ENCODE measurements around the gene SNX20. TPM values are rescaled to one million over a fixed set of nuclear protein-coding genes. Genes with fewer than 3 reads are reported as not detected.

SNX20 gene
- polyA plus RNA-seq, 12 donors, result 1.1 to 4.6 (median 1.6) TPM; not detected in 2

DNA sequence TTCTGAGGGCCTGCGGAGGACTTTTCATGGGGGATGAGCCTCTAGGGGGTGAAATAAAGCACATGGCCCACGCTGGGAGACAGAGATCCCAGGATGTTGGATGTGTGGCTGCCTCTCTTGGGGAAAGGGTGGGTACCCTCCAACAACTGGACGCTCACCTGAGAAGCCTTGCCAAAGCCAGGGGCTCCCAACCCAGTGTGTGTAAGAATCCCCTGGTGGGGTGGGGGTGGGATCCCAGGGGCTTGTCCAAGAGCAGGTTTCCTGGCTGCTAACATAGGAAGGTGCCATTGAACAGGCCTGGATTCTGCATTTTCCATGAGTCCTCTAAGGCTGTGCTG lies 587 bp downstream of the SNX20 start:
- DNase-seq, result no peak

GRCh38 chr16:50679676-50680555 lies 1.2 kb downstream of the SNX20 start:
- no peak for DNase-seq

DNA sequence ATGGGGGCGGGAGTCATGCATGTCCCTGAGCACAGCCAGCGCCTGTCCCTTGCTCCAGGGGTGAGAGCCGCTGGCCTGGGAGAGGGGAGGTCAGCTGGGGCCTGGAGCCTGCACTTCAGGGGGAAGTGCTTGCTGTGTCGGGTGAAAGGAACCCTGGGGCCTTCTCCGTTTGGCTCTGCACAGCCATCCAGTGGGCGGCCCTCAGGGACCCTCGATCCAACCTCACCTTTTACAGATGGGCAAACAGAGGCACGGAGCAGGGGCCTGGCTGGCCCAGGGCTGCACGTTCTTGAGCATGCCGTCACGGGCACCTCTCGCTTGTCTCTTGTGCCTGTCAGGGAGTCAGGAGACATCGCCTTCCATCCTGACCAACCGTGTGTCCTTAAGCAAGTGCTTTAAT lies 1.8 kb downstream of the SNX20 start:
- no peak for DNase-seq

DNA sequence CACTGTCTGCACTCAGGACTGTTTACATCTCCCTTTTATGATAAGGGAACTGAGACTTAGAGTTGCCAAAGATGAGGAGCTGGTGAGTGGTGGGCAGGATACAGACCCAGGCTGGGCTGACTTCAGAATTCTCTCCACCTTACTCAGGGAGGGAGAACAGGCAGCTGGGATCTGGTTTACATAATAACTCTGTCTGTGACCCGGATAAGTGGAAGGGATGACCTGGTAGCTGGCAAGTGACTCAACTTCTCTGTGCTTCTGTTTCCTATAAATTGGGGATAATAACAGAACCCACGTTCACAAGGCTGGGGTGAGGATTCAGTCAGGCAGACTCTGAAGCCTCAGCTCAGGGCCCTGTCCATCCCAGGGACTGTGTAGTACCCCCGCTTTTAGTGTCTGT lies 2.6 kb downstream of the SNX20 start:
- no peak for DNase-seq

GRCh38 chr16:50677351-50677750 lies 3.8 kb downstream of the SNX20 start:
- no peak for DNase-seq

- DNase-seq, result no peak
Measured at GRCh38 chr16:50676684-50677225, 4.4 kb downstream of the SNX20 start.

GRCh38 chr16:50675686-50676610 lies 5.2 kb downstream of the SNX20 start:
- DNase-seq, result no peak

GRCh38 chr16:50674831-50675230 lies 6.3 kb downstream of the SNX20 start:
- no peak for DNase-seq

DNA sequence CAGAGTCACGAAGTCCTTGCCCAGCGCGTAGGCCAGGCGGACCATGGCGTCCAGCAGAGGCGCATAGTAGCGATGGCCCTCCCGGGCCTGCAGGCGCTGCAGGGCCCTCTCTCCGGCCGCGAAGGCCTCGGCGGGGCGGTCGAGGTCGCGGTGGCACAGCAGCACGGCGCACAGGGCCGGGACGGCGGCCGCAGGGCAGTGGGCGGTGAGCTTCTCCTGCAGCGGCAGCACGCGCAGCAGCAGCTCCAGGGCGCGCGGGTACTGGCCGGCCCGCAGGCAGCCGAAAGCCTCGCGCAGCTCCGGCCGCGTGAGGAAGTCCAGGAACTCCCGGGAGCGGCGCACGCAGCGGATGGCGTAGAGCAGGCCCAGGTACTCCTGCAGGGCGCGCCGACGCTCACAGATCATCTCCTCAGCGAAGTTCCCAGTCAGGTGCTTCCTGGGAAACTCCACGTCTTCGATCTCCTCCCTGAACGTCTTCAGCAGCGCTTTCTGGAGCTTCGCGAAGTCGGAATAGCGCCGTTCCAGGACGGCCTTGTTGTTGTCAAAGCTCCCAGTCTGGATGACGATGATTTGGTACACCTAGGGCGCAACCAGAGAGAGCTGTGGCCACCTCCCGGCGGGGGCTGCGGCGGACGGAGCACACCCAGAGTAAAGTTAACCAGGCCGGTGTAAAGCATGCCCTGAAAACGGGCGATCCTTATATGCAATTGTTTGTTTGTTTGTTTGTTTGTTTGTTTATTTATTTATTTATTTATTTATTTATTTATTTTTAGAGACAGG lies 7.4 kb downstream of the SNX20 start:
- no peak for DNase-seq

DNA sequence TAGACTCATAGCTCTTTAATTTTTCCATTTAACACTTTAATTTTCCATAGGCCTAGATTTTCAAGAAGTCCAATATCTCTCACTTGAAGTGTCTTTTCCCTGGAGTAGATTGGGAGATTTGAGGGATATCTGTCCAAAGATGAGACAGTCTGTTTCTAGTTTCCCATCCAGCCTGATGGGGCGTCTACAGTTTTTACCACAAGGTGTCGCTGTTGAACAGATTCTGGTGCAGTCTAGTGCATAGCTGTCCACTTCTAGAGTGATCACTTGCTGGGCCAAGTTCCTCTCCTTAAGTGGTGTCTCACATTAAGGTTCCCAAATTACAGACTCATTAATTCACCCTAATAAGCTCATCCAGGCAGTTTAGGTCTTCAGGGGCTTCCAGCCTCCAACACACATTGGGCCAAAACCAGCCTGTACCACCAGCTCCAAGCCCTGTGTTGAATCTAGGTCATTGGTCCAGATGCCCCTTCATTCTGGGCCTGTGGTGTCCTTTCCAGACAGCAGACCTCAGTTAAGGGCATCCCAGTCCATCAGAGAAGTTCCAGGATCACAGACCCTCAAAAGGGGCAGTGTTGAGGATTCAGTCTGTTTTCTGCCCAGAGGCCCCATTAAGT lies 9.4 kb downstream of the SNX20 start:
- no peak for DNase-seq

DNA sequence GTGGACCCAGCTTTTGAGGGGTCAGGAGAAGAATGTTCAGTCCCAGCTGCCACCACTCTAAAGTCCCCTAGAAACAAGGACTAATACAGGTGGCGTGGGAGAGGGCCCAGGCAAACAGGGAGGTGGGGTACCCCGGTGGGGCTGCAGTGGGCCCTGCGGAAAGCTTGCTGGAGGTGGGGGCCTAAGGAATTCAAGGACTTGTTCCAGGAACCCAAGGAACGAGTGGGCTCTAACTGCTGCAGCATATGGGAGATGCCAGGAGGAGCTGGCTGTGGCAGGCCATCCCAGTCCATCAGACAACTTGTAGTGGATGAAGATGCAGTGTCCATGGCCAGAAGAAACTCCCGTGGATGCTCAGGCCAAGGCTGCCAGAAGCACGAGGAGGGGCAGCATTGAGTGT lies 10.6 kb downstream of the SNX20 start:
- DNase-seq, result no peak

DNA sequence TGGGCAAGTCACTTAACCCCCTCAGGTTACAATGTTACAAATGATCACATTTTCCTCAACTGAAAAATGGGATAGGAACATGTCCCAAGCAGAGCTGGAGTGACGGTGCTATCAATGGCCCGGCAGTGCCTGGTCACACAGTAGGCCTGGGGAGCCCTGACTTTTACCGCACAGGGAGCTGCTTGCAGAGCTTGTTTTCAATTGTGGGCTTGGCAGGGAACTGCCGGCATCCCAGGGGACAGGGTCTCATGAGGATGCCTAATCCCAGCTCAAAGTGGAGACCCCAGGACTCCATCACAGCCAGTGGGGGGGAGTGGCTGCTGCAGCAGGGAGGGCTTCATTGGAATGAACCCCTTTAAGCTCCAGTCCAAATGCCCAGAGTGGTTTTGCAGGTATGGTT lies 11.4 kb downstream of the SNX20 start:
- DNase-seq, result no peak

GRCh38 chr16:50668368-50669008 lies 12.6 kb downstream of the SNX20 start:
- no peak for DNase-seq

GRCh38 chr16:50667497-50668367 lies 13.4 kb downstream of the SNX20 start:
- DNase-seq, result no peak

DNA sequence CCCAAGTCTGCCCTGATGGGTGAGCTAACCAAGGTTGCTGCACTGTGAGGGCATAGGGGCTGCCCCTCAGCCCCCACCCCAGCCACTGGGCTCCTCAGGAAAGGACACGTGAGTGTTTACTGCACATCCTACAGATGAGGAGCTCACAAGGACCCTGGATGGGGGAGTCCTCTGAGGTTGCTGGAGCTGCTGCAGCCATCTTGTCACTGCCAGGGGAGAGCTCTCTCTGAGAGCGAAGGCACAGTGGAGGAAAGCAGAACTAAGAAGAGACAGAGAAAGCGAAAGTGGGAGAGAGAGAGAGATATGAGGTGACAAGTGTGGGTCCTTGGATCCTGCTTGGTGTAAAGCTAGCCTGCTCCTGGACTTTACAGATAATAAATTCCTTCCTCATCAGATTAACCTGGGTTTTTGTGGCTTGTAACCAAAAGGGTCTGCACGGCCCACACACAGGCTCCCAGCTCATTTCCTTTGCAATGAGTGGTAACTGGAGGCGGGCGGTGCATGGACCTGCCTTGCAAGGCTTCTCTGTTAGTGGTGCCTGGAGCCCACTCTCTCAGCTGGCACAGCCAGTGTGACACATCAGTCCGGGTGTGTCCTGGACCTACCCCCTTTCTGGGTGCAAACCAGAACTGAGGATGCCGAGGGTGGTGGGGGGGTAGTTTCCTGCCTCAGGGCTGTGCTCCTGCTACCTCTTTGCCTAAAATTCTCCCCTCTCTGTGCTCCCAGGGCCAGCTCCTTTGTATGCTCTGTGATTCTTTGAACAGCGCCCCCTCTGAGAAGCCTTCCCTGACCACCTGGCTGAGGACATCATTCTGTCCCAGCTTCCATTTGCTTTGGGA lies 14.2 kb downstream of the SNX20 start:
- no peak for DNase-seq

DNA sequence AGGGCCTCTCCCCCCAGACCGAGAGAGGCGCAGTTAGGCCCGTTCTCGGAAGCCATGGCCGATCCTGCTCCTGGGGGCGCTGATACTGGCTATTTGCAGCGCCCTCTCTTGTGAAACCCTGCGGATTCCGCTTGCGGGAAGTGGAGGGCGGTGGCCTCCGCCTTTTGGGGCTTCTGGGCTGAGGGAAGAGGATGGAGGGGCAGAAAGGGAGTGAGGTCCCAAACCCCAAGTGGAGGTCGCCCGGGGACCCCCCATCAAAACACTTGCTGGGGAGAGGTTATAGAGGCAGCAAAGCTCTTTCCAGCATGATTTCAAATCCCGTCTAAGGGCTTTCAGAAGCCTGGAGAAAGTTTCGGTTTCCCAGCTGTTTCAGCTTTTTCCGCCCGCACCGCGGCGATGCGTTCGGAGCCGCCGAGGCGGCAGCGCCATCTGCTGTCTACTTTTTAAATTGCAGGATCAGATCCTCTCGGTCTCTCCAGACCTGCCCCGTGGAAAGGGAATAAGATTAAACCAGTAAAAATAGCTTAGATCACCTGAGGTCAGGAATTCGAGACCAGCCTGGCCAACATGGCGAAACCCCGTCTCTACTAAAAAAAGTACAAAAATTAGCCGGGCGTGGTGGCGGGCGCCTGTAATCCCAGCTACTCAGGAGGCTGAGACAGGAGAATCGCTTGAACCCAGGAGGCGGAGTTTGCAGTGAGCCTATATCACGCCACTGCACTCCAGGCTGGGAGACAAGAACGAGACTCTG lies 15.8 kb downstream of the SNX20 start:
- peak; percentile 89 for DNase-seq

- DNase-seq, result no peak
Measured at GRCh38 chr16:50664270-50664669, 16.8 kb downstream of the SNX20 start.

GRCh38 chr16:50662306-50662940 lies 18.7 kb downstream of the SNX20 start:
- DNase-seq, result no peak

All from muscle of arm (tissue), 12 donors.